Measurements from ENCODE around the gene TSPAN4. TPM values are rescaled to one million over a fixed set of nuclear protein-coding genes. Genes with fewer than 3 reads are reported as not detected.
A peak's percentile ranks its signal among the peaks of the same experiment; 100 is the strongest.

Gene TSPAN4
- total RNA-seq, 4 donors from 2014 or later, result 25.1 to 75.0 (median 32.4) TPM

- 95% methylated on average over 7 of the region's 8 CpGs; no CpG with 5 or more reads in 1 of the 2 donors for WGBS, 2 donors (ENCODE audit: low coverage in 1 of 2)
- in situ Hi-C loops (cut with MboI; ENCODE audit: low pct_ligation_motif_present in 1 of 4, low pct_unique_long_range_greater_than_20kb in 1 of 4, low sequenced_read_pairs in 3 of 4) (no loop called here), intact Hi-C loops (cut with DNase I; ENCODE audit: low total_unique reads) (no loop called here)
- Histone ChIP-seq H3K4me1 (peaks cover 15 to 32% (median 27%) of the 10 kb centered on the region in 4 donors), H3K9me3 (no peaks in the 10 kb centered on the region), H3K36me3 (no peaks in the 10 kb centered on the region), H3K27ac (no peak overlapping the region), H3K4me3 (no peak overlapping the region), H3K27me3 (no peaks in the 10 kb centered on the region)
- no peak for TF ChIP-seq POLR2A (IDR thresholded peaks at IDR 0.05)
- TF ChIP-seq CTCF (IDR thresholded peaks at IDR 0.05), result no peak
- TF ChIP-seq POLR2AphosphoS5 (IDR thresholded peaks at IDR 0.05), result no peak
- TF ChIP-seq EP300 (IDR thresholded peaks at IDR 0.05; ENCODE audit: low read depth), result no peak
- no peak for DNase-seq
These were observed 39.2 kb upstream of the TSPAN4 start for GRCh38 chr11:803467-803742.

GRCh38 chr11:803770-804598, 38.7 kb upstream of the TSPAN4 start:
- in situ Hi-C loops (cut with MboI; ENCODE audit: low pct_ligation_motif_present in 1 of 4, low pct_unique_long_range_greater_than_20kb in 1 of 4, low sequenced_read_pairs in 3 of 4), result no loop called here
- TF ChIP-seq POLR2A (IDR thresholded peaks at IDR 0.05) (no peak), CTCF (IDR thresholded peaks at IDR 0.05) (no peak), EP300 (IDR thresholded peaks at IDR 0.05; ENCODE audit: low read depth) (no peak), POLR2AphosphoS5 (IDR thresholded peaks at IDR 0.05) (no peak)
- H3K4me1 ChIP-seq, result peaks cover 18 to 34% (median 30%) of the 10 kb centered on the region in 4 donors
- intact Hi-C loops (cut with DNase I; ENCODE audit: low total_unique reads), result no loop called here
- H3K36me3 ChIP-seq, result no peaks in the 10 kb centered on the region
- H3K4me3 ChIP-seq, result peak overlapping the region in 3 of 4 donors; percentile 50 to 76 (median 58)
- H3K9me3 ChIP-seq, result no peaks in the 10 kb centered on the region
- no peaks in the 10 kb centered on the region for H3K27me3 ChIP-seq
- WGBS, 2 donors (ENCODE audit: low coverage in 1 of 2), result 35% methylated on average over 22 of the region's 26 CpGs; no CpG with 5 or more reads in 1 of the 2 donors
- peak overlapping the region; percentile 87 to 93 (median 92) for H3K27ac ChIP-seq
- no peak for DNase-seq

GRCh38 chr11:804599-804964, 38.1 kb upstream of the TSPAN4 start:
- no peak for DNase-seq
- H3K36me3 ChIP-seq, result no peaks in the 10 kb centered on the region
- no peaks in the 10 kb centered on the region for H3K9me3 ChIP-seq
- in situ Hi-C loops (cut with MboI; ENCODE audit: low pct_ligation_motif_present in 1 of 4, low pct_unique_long_range_greater_than_20kb in 1 of 4, low sequenced_read_pairs in 3 of 4) (no loop called here), intact Hi-C loops (cut with DNase I; ENCODE audit: low total_unique reads) (no loop called here)
- peak overlapping the region; percentile 42 to 76 (median 54) for H3K4me3 ChIP-seq
- H3K27me3 ChIP-seq, result no peaks in the 10 kb centered on the region
- 4% methylated on average over 18 of the region's 18 CpGs; no CpG with 5 or more reads in 1 of the 2 donors for WGBS, 2 donors (ENCODE audit: low coverage in 1 of 2)
- H3K4me1 ChIP-seq, result peaks cover 18 to 35% (median 31%) of the 10 kb centered on the region in 4 donors
- TF ChIP-seq POLR2A (IDR thresholded peaks at IDR 0.05), result no peak
- no peak for TF ChIP-seq EP300 (IDR thresholded peaks at IDR 0.05; ENCODE audit: low read depth)
- no peak for TF ChIP-seq POLR2AphosphoS5 (IDR thresholded peaks at IDR 0.05)
- no peak for TF ChIP-seq CTCF (IDR thresholded peaks at IDR 0.05)
- peak overlapping the region; percentile 87 to 93 (median 92) for H3K27ac ChIP-seq

- 34 to 52% methylated on average over 3 to 27 of the region's 36 CpGs for WGBS, 2 donors (ENCODE audit: low coverage in 1 of 2)
- in situ Hi-C loops (cut with MboI; ENCODE audit: low pct_ligation_motif_present in 1 of 4, low pct_unique_long_range_greater_than_20kb in 1 of 4, low sequenced_read_pairs in 3 of 4), result no loop called here
These were observed 34.0 kb upstream of the TSPAN4 start for GRCh38 chr11:808427-809286.

More at GRCh38 chr11:808427-809286, 34.0 kb upstream of the TSPAN4 start:
- peak overlapping the region; percentile 56 to 98 (median 92) for H3K4me3 ChIP-seq
- DNase-seq, result peak; percentile 35
- H3K36me3 ChIP-seq, result peaks cover 0 to 13% (median 3%) of the 10 kb centered on the region in 4 donors
- TF ChIP-seq EP300 (IDR thresholded peaks at IDR 0.05; ENCODE audit: low read depth) (no peak), CTCF (IDR thresholded peaks at IDR 0.05) (peak in 1 of 5 experiments; percentile 20)
- no peaks in the 10 kb centered on the region for H3K27me3 ChIP-seq
- H3K9me3 ChIP-seq, result no peaks in the 10 kb centered on the region
- intact Hi-C loops (cut with DNase I; ENCODE audit: low total_unique reads), result no loop called here
- H3K27ac ChIP-seq, result peak overlapping the region; percentile 94 to 96 (median 96)
- peaks cover 18 to 49% (median 43%) of the 10 kb centered on the region in 4 donors for H3K4me1 ChIP-seq
